AG04449 (cell line): ENCODE results near the gene H2BW2.

Source experiments
- CTCF ChIA-PET: fragments of 350-600 bp; formaldehyde crosslinking; extraction: SDS; loops from one replicate; lab custom pipeline; 2021; ENCODE audit warnings: antibody characterized with exemption; lab: Yijun Ruan, JAX
- POLR2A ChIA-PET: fragments of 400-600, 350-600 bp; formaldehyde crosslinking; extraction: SDS; loops from one replicate; lab custom pipeline; 2020; ENCODE audit warnings: antibody characterized with exemption, inconsistent platforms; lab: Yijun Ruan, JAX
- DNase-seq: peaks from one replicate; pipeline ENCODE4 v3.0.0-alpha.2; 2010; ENCODE audit warnings: low read depth, low spot score
- H3K4me3 ChIP-seq: 2 replicates; pipeline ENCODE4 v1.5.1; 2011; ENCODE audit warnings: low read depth, mild to moderate bottlenecking, control low read depth, low read length
- TF ChIP-seq, protein P1 (sequence below): IDR thresholded peaks from one replicate; pipeline ENCODE4 v1.5.1; 2011; ENCODE audit warnings: mild to moderate bottlenecking, moderate library complexity, low read length, control low read depth, inconsistent platforms; ENCODE audit not compliant: insufficient read depth; ENCODE audit errors: missing control alignments

H2BW2 gene

DNA sequence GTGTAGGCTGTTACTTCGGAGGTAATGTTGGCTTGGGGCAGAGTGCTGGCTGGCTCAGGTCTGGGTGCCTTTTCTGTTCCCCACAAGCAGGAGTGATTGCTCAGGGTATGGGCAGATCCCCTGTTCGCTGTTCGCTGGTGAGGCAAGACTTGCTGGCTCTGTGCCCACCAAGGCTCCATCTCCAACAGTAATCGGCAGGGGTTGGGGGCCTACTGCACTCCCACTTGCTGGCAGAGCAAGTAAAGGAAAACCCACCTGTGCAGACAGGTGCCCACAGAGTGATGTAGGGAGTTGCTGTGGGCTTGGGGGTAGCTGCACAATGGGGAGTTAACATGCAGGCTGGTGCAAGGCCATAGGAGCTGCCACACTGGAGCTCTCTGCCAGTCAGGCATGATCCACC is 44.3 kb downstream of the H2BW2 start:
- TF ChIP-seq, protein P1, sequence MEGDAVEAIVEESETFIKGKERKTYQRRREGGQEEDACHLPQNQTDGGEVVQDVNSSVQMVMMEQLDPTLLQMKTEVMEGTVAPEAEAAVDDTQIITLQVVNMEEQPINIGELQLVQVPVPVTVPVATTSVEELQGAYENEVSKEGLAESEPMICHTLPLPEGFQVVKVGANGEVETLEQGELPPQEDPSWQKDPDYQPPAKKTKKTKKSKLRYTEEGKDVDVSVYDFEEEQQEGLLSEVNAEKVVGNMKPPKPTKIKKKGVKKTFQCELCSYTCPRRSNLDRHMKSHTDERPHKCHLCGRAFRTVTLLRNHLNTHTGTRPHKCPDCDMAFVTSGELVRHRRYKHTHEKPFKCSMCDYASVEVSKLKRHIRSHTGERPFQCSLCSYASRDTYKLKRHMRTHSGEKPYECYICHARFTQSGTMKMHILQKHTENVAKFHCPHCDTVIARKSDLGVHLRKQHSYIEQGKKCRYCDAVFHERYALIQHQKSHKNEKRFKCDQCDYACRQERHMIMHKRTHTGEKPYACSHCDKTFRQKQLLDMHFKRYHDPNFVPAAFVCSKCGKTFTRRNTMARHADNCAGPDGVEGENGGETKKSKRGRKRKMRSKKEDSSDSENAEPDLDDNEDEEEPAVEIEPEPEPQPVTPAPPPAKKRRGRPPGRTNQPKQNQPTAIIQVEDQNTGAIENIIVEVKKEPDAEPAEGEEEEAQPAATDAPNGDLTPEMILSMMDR = no peak
- no peak overlapping the region for H3K4me3 ChIP-seq
- DNase-seq = no peak
- ChIA-PET CTCF (interaction anchor here (1.0 to 2.0 kb wide), 2 partner anchors 15 to 52 kb away, joined by 3 to 4 read pairs; no protein-coding TSS in a partner anchor), POLR2A (no interaction called here)

DNA sequence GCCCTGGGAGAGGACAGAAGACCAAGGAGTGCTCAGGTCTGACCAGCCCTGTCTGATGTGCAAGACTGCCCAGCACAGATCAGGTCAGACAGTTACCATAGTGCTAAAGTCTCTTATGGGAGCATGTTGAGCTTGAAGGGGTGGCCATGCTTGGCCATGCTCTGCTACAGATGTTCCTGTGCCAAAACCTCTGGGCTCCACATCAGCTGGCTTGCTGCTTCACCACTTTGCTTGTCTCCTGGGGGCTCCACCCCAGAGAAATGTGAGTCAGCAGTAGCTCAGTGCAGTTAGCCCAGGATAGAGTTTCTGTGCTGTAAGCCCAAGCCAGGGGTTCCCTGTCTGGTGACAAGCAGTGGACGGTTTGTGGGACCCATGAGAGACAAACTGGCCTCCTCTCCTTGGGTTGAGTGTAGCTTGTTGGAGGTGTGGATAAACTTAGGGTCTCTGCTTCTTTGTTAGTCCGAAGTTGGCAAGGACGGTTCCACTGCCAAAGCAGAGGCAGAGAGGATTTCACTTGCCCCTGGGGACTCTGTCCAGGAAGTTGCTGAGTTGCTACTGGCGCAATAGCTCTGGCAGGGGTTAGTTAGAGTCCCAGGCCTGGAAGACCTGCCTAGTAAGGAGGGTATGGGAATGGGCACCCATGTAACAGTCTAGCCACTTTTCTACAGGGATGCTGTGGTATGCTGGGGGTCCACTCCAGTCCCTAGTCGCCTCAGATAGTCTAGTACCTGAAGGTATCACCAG is 45.0 kb downstream of the H2BW2 start:
- DNase-seq = no peak
- H3K4me3 ChIP-seq = no peak overlapping the region
- TF ChIP-seq, protein P1 = no peak
- ChIA-PET POLR2A (no interaction called here), CTCF (interaction anchor here (1.0 to 2.0 kb wide), 2 partner anchors 14 to 52 kb away, joined by 3 to 4 read pairs; no protein-coding TSS in a partner anchor)

DNA sequence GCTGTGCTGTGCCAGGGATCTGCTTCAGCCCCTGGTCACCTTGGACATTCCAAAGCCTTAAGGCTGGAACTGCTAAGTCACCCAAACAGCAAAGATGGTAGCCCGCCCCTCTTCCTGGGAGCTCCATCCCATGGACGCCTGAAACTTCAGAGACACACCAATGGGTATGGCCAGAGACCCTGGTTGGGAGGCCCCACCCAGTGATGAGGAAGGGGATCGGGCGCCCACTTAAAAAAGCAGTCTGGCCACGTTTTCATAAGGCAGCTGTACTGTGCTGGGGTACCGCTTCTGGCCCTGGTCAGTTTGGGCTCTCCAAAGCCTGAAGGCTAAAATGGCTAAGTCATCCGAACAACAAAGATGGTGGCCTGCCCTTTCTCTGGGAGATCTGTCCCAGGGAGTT is 45.7 kb downstream of the H2BW2 start:
- TF ChIP-seq, protein P1 = no peak
- CTCF ChIA-PET = interaction anchor here (2.0 kb wide), 1 partner anchor 14 kb away, joined by 4 read pairs; no protein-coding TSS in a partner anchor
- POLR2A ChIA-PET = no interaction called here
- no peak overlapping the region for H3K4me3 ChIP-seq
- no peak for DNase-seq

DNA sequence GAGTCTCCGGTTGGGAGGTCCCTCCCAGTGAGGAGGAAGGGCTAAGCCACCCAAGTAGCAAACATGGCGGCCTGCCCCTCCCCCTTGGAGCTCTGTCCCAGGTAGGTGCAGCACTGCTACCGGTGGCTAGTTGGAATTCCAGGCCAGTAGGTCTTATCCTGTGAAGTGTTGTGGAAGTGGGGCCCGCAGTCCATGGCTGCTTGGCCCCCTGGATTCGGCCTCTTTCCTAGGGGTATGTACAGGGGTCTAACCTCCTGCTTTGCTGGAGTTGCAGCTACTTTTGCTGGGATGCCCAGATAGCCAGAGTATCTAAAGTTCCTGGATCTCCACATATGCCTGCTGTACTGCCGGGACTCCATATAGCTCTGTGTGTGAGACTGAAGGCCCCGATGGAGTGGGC is 46.2 kb downstream of the H2BW2 start:
- no peak overlapping the region for H3K4me3 ChIP-seq
- ChIA-PET POLR2A (no interaction called here), CTCF (interaction anchor here (2.0 kb wide), 1 partner anchor 13 kb away, joined by 4 read pairs; no protein-coding TSS in a partner anchor)
- DNase-seq = no peak
- TF ChIP-seq, protein P1 = no peak
